Activated T-cell treated with anti-CD3 and anti-CD28 coated beads for 24 hours (primary cell): ENCODE measurements around the gene RNF130.
"Not testable (repeated sequence)": the region's sequence is repeated elsewhere in the genome, so short reads cannot be mapped to it uniquely, and the experiment has no call there.

Experiments
- DNase-seq: peaks from one replicate; pipeline ENCODE4 v3.0.0-alpha.2; 2020; ENCODE audit warnings: low read depth

RNF130 gene

DNA sequence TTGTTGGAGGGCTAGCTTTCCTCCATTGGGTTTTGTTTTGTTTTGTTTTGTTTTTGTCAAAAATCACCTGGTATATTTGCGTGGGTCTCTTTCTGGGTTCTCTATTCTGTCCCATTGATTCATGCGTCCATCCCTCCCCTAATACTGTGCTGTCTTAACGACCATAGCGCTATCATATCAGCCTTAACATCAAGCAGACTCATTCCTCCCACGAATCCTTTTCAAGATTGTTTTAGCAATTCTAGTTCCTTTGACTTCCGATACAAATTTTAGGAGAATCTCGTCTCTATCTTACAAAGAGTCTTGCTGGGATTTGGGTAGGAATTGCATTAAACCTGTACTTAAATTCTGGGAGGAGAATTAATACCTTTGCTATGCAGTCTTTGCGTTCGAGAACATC is 31.1 kb upstream of the RNF130 start:
- DNase-seq: no peak

- no peak for DNase-seq
Observed at GRCh38 chr5:180101451-180102105, 30.0 kb upstream of the RNF130 start.

DNA sequence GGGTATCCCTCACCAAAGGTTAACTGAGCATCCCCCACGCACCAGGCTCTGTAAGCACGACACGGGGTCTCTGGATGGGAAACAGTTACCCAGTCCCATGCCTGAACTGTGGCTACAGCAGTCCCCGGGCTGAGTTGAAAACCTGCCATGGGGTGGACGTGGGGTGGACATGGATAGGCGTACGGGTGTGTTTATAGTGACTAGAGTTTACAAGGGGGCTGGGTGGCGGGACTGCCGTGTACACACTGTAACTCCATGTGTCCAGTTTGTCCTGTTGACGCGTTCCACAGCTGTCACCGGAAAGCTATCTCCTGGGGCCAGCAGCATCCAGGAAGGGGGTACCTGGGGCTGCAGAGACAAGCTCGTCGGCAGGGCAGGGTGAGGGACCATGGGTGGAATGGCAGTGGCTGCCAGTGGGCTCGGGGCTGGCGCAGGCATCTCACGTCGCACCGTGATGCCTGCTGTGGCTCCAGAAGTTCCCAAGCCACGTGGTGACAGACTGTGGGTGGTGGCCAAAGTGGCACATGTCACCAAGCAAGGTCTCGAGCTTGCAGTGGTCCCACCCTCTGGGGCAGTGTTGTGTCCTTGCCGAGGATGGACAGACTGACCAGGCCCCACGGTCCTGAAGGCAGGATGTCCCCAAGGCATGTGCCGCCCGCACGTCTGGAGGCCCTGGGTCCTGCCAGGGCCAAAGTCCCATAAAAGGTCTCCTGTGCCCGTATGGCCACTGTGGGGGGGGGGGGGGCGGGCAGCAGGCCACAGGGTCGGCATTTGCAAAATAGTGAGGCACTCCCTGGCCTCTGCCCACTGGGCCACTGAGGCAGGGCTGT is 29.3 kb upstream of the RNF130 start:
- no peak for DNase-seq

DNA sequence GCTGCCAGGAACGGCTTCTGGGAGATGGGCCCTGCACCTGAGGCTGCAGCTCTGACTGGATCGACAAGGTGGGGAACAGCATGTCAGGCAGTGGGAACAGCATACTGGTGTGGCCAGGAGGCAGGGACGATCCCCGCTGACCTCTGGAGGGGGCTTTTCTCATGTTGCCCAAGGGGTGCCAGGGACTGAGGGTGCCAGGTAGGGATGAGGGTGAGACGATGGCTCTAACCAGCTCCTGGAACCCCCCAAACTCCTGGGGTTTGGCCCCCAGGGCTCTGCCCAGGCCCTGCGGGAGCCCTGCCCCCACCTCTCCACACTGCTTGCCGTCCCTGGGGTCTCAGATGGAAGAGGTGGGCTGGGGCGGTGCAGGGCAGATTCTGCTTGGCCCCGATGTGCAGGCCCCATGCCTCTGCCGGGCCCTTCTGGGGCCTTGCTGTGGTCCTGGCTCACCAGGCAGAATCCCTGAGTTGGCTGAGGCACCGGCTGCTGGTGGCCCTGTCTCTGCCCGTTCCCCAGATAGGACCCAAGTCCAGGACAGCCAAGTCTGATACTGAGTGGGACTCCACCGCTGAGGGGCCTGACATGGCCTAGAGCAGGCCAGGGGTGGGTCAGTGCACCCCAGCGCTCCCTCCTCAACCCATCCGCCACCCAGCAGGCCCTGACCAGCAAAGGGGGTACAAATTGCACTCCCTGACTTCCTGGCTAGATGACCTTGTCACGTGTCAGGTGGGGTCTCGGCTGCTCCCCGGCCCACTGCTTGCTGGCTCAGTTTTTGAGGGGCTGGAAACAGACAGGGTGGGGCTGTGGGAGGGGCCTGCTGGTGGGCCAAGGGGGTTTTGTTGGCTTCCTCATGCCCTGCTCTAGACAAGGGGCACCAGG is 28.4 kb upstream of the RNF130 start:
- DNase-seq: no peak

- no peak for DNase-seq
Observed at GRCh38 chr5:180098991-180099732, 27.6 kb upstream of the RNF130 start.

GRCh38 chr5:180098526-180098925 is 27.0 kb upstream of the RNF130 start:
- no peak for DNase-seq

- no peak for DNase-seq
Observed at GRCh38 chr5:180097926-180098325, 26.4 kb upstream of the RNF130 start.

GRCh38 chr5:180097163-180097894 is 25.8 kb upstream of the RNF130 start:
- no peak for DNase-seq

GRCh38 chr5:180096616-180097015 is 25.1 kb upstream of the RNF130 start:
- DNase-seq: no peak

GRCh38 chr5:180095545-180095944 is 24.0 kb upstream of the RNF130 start:
- DNase-seq: no peak

DNA sequence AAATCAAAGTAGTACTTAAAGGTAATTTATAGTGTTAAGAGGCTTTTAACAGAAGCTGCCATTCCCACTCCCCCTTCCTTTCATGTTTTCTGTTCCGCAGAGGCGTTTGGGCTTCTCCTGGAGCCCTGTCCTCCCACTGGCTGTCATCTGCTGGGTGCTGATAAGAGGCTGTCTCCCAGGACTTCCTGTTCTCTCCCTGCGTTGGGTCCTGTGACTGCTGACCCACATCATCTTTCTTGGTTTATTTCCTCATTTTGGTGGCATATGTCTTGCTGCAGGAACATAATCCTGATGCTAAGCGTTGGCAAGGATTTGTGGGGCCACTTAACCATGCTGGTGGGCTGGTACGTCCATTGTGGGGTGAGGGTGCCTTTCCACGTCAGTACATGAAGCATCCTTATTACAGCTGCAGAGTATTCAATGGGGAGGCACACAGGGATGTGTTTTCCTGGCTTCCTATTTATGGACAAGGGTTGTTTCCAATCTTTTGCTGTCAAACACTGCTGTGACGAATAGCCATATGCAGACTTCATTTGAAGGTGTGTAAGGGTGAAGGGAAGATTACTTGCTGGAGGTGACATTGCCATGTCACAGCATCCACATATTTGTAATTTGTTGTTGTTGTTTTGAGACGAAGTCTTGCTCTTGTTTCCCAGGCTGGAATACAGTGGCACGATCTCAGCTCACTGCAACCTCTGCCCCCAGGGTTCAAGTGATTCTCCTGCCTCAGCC is 22.3 kb upstream of the RNF130 start:
- no peak for DNase-seq

- no peak for DNase-seq
Observed at GRCh38 chr5:180093241-180093640, 21.7 kb upstream of the RNF130 start.

GRCh38 chr5:180090769-180091546 is 19.4 kb upstream of the RNF130 start:
- no peak for DNase-seq

- DNase-seq: peak; percentile 75
Observed at GRCh38 chr5:180090098-180090768, 18.7 kb upstream of the RNF130 start.

DNA sequence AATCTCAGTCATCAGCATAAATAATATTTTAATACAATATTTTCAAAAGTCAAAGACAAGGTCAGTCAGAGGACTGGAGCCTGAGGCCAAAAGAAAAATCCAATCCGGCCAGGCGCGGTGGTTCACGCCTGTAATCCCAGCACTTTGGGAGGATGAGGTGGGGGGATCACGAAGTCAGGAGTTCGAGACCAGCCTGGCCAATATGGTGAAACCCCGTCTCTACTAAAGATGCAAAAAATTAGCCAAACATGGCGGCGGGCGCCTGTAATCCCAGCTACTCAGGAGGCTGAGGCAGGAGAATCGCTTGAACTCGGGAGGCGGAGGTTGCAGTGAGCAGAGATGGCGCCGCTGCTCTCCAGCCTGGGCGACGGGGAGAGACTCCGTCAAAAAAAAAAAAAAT is 18.1 kb upstream of the RNF130 start:
- DNase-seq: not testable (repeated sequence)

GRCh38 chr5:180088561-180088960 is 17.0 kb upstream of the RNF130 start:
- no peak for DNase-seq

DNA sequence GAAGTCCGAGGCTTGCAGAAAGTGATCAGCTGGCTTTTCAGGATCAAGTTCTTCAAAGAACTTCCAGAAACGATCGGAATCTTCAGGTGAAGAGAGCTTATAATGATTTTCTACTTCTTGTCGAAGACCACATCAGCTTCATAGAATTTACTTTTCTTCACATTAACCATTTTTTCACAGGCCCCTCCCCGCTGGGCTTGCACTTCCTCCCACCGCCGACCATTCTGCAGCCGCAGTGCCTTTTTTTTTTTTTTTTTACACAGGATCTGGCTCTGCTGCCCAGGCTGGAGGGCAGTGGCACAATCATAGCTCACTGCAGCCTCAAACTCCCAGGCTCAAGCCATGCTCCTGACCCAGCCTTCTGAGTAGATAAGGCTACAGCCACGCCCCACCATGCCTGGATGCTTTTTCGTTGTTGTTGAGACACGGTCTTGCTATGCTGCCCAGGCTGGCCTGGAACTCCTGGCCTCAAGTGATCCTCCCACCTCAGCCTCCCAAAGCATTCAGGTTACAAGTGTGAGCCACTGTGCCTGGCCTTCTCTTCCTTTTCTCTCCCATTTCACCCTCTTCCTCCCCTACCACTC is 15.3 kb upstream of the RNF130 start:
- DNase-seq: no peak

GRCh38 chr5:180085837-180086236 is 14.3 kb upstream of the RNF130 start:
- DNase-seq: no peak
